AML-193 (cell line): Measurements from ENCODE around the gene MTTP.

Experiments
- DNase-seq, 2 experiments: peaks; one replicate each; lab custom pipeline; 2025; lab: John Stamatoyannopoulos, UW

The MTTP gene

GRCh38 chr4:99670409-99671073, 95.9 kb downstream of the MTTP start:
- no peak for DNase-seq
